ENCODE measurements around the gene CACNA1D.

The CACNA1D gene

GRCh38 chr3:53577506-53577905 lies 83.1 kb downstream of the CACNA1D start:
- no peak for DNase-seq (ENCODE audit: low read depth, low spot score)

GRCh38 chr3:53579636-53580035 lies 85.2 kb downstream of the CACNA1D start:
- DNase-seq (ENCODE audit: low read depth, low spot score), result no peak

- no peak for DNase-seq (ENCODE audit: low read depth, low spot score)
Observed at GRCh38 chr3:53581671-53582070, 87.3 kb downstream of the CACNA1D start.

- no peak for DNase-seq (ENCODE audit: low read depth, low spot score)
Observed at GRCh38 chr3:53583161-53583690, 88.8 kb downstream of the CACNA1D start.

- DNase-seq (ENCODE audit: low read depth, low spot score), result no peak
Observed at GRCh38 chr3:53585049-53585448, 90.6 kb downstream of the CACNA1D start.

- DNase-seq (ENCODE audit: low read depth, low spot score), result no peak
Observed at GRCh38 chr3:53585627-53586026, 91.2 kb downstream of the CACNA1D start.

GRCh38 chr3:53588122-53588521 lies 93.7 kb downstream of the CACNA1D start:
- no peak for DNase-seq (ENCODE audit: low read depth, low spot score)

- no peak for DNase-seq (ENCODE audit: low read depth, low spot score)
Observed at GRCh38 chr3:53589201-53589600, 94.8 kb downstream of the CACNA1D start.

GRCh38 chr3:53589806-53590205 lies 95.4 kb downstream of the CACNA1D start:
- no peak for DNase-seq (ENCODE audit: low read depth, low spot score)

- DNase-seq (ENCODE audit: low read depth, low spot score), result no peak
Observed at GRCh38 chr3:53590606-53591005, 96.2 kb downstream of the CACNA1D start.

GRCh38 chr3:53591646-53592045 lies 97.2 kb downstream of the CACNA1D start:
- no peak for DNase-seq (ENCODE audit: low read depth, low spot score)

GRCh38 chr3:53592862-53593261 lies 98.5 kb downstream of the CACNA1D start:
- no peak for DNase-seq (ENCODE audit: low read depth, low spot score)

- no peak for DNase-seq (ENCODE audit: low read depth, low spot score)
Observed at GRCh38 chr3:53593611-53594010, 99.2 kb downstream of the CACNA1D start.

GRCh38 chr3:53594276-53594675 lies 99.9 kb downstream of the CACNA1D start:
- no peak for DNase-seq (ENCODE audit: low read depth, low spot score)

- DNase-seq (ENCODE audit: low read depth, low spot score), result no peak
Observed at GRCh38 chr3:53595660-53596059, 101.2 kb downstream of the CACNA1D start.

- DNase-seq (ENCODE audit: low read depth, low spot score), result no peak
Observed at GRCh38 chr3:53597136-53597915, 102.9 kb downstream of the CACNA1D start.

GRCh38 chr3:53599771-53600170 lies 105.4 kb downstream of the CACNA1D start:
- DNase-seq (ENCODE audit: low read depth, low spot score), result no peak

GRCh38 chr3:53602866-53603265 lies 108.5 kb downstream of the CACNA1D start:
- no peak for DNase-seq (ENCODE audit: low read depth, low spot score)

GRCh38 chr3:53604232-53604631 lies 109.8 kb downstream of the CACNA1D start:
- DNase-seq (ENCODE audit: low read depth, low spot score), result no peak

- DNase-seq (ENCODE audit: low read depth, low spot score), result no peak
Observed at GRCh38 chr3:53606793-53607192, 112.4 kb downstream of the CACNA1D start.

GRCh38 chr3:53612508-53612907 lies 118.1 kb downstream of the CACNA1D start:
- DNase-seq (ENCODE audit: low read depth, low spot score), result no peak

- no peak for DNase-seq (ENCODE audit: low read depth, low spot score)
Observed at GRCh38 chr3:53613125-53613524, 118.7 kb downstream of the CACNA1D start.

GRCh38 chr3:53614307-53614706 lies 119.9 kb downstream of the CACNA1D start:
- no peak for DNase-seq (ENCODE audit: low read depth, low spot score)

GRCh38 chr3:53616321-53616720 lies 121.9 kb downstream of the CACNA1D start:
- DNase-seq (ENCODE audit: low read depth, low spot score), result no peak
